ENCODE results near the gene KCND2.

The KCND2 gene

DNA sequence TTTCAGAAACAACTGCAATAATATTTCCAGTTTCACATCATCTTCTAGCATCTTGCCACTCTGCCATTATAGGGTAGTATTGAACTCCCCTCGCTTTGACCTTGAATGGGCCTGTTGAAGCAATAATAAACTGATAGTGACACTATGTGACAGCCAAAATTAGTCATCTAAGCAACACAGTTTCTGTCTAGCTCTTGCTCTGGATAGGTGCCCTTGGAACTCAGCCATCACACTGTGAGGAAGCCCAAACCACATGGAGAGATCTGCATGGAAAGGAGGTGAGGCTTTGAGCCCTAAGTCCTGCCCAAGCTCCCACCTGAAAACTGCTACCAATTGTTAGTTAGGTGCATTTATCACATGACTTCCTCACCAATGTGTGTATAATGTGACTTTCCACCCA lies 18.1 kb upstream of the KCND2 start:
- Histone ChIP-seq H4K20me1 (ENCODE audit: insufficient read depth, low read length) (no peaks in the 10 kb centered on the region), H3K9ac (ENCODE audit: low read length) (no peak overlapping the region), H3K9me2 (ENCODE audit: low read depth, low read length) (peaks cover 5% of the 10 kb centered on the region; the same call in 1 of the 2 replicates), H3F3A (ENCODE audit: insufficient read depth, low read length) (no peaks in the 10 kb centered on the region), H3K4me3 (ENCODE audit: low read depth, low read length, poor library complexity, severe bottlenecking) (no peak overlapping the region), H3K79me2 (ENCODE audit: insufficient read depth, low read length) (no peaks in the 10 kb centered on the region), H3K36me3 (ENCODE audit: insufficient read depth, low read length) (no peaks in the 10 kb centered on the region), H2AFZ (ENCODE audit: low read length) (no peak overlapping the region), H3K4me1 (ENCODE audit: insufficient read depth, low read length, severe bottlenecking) (no peaks in the 10 kb centered on the region), H3K27ac (ENCODE audit: low read depth, low read length, poor library complexity, severe bottlenecking) (no peak overlapping the region), H3K27me3 (ENCODE audit: insufficient read depth, low read length) (no peaks in the 10 kb centered on the region), H3K4me2 (ENCODE audit: low read length) (no peak overlapping the region), H3K9me3 (ENCODE audit: low read length) (no peaks in the 10 kb centered on the region)
- TF ChIP-seq, protein P1, sequence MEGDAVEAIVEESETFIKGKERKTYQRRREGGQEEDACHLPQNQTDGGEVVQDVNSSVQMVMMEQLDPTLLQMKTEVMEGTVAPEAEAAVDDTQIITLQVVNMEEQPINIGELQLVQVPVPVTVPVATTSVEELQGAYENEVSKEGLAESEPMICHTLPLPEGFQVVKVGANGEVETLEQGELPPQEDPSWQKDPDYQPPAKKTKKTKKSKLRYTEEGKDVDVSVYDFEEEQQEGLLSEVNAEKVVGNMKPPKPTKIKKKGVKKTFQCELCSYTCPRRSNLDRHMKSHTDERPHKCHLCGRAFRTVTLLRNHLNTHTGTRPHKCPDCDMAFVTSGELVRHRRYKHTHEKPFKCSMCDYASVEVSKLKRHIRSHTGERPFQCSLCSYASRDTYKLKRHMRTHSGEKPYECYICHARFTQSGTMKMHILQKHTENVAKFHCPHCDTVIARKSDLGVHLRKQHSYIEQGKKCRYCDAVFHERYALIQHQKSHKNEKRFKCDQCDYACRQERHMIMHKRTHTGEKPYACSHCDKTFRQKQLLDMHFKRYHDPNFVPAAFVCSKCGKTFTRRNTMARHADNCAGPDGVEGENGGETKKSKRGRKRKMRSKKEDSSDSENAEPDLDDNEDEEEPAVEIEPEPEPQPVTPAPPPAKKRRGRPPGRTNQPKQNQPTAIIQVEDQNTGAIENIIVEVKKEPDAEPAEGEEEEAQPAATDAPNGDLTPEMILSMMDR (IDR thresholded peaks at IDR 0.05; ENCODE audit: low read length): no peak
- no peak for TF ChIP-seq EZH2 (IDR thresholded peaks at IDR 0.05; ENCODE audit: borderline replicate concordance, low read length)

DNA sequence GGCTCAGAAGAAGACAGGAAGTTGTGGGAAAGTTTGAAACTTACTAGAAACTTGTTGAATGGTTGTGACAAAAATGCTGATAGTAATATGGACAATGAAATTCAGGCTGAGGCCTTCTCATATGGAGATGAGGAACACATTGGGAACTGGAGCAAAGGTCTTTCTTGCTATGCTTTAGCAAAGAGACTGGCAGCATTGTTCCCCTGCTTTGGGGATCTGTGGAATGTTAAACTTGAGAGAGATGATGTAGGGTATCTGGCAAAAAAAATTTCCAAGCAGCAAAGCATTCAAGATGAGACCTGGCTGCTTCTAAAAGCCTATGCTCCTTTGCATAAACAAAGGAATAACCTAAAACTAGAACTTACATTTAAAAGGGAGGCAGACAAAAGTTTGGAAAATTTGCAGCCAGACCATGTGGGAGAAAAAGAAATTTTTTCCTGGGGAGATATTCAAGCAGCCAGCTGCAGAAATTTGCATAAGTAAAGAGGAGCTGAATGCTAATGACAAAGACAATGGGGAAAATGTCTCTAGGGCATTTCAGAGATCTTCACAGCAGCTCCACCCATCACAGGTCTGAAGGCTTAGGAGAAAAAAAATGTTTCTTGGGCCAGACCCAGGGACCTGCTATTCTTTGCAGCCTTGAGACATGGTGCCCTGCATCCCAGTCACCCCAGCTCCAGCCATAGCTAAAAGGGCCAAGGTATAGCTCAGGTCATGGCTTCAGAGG lies 16.5 kb upstream of the KCND2 start:
- Histone ChIP-seq H4K20me1 (ENCODE audit: insufficient read depth, low read length) (no peaks in the 10 kb centered on the region), H3K4me2 (ENCODE audit: low read length) (no peak overlapping the region), H2AFZ (ENCODE audit: low read length) (no peak overlapping the region), H3K9me3 (ENCODE audit: low read length) (no peaks in the 10 kb centered on the region), H3K4me1 (ENCODE audit: insufficient read depth, low read length, severe bottlenecking) (no peaks in the 10 kb centered on the region), H3K9me2 (ENCODE audit: low read depth, low read length) (peaks cover 5% of the 10 kb centered on the region; the same call in 1 of the 2 replicates), H3K27me3 (ENCODE audit: insufficient read depth, low read length) (no peaks in the 10 kb centered on the region), H3K4me3 (ENCODE audit: low read depth, low read length, poor library complexity, severe bottlenecking) (no peak overlapping the region), H3F3A (ENCODE audit: insufficient read depth, low read length) (no peaks in the 10 kb centered on the region), H3K79me2 (ENCODE audit: insufficient read depth, low read length) (no peaks in the 10 kb centered on the region), H3K36me3 (ENCODE audit: insufficient read depth, low read length) (no peaks in the 10 kb centered on the region), H3K9ac (ENCODE audit: low read length) (no peak overlapping the region), H3K27ac (ENCODE audit: low read depth, low read length, poor library complexity, severe bottlenecking) (no peak overlapping the region)
- TF ChIP-seq EZH2 (IDR thresholded peaks at IDR 0.05; ENCODE audit: borderline replicate concordance, low read length): no peak
- TF ChIP-seq, protein P1 (IDR thresholded peaks at IDR 0.05; ENCODE audit: low read length): no peak

DNA sequence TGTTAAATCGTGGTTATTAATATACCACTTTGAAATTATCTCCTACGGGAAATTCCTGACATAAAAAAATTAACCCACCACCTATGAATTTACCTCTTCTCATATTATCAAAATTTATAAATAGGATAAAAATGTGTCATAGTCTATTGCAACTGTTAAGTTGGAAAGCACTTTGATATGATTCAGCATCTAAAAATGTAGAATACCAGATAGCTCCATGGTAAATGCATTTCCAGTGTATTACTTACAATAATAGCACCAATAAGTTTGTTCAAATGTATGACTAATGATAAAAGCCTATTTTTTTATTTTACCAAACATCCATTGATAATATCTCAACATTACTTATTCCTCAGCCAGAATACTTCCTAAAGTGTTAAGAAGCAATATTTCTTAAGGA lies 13.6 kb upstream of the KCND2 start:
- Histone ChIP-seq H3K4me1 (ENCODE audit: insufficient read depth, low read length, severe bottlenecking) (no peaks in the 10 kb centered on the region), H3K27ac (ENCODE audit: low read depth, low read length, poor library complexity, severe bottlenecking) (no peak overlapping the region), H3K36me3 (ENCODE audit: insufficient read depth, low read length) (no peaks in the 10 kb centered on the region), H3K9me3 (ENCODE audit: low read length) (no peaks in the 10 kb centered on the region), H3K4me3 (ENCODE audit: low read depth, low read length, poor library complexity, severe bottlenecking) (no peak overlapping the region), H3K9ac (ENCODE audit: low read length) (no peak overlapping the region), H3K9me2 (ENCODE audit: low read depth, low read length) (peaks cover 5% of the 10 kb centered on the region; the same call in 1 of the 2 replicates), H2AFZ (ENCODE audit: low read length) (no peak overlapping the region), H3K4me2 (ENCODE audit: low read length) (no peak overlapping the region), H4K20me1 (ENCODE audit: insufficient read depth, low read length) (no peaks in the 10 kb centered on the region), H3F3A (ENCODE audit: insufficient read depth, low read length) (no peaks in the 10 kb centered on the region), H3K79me2 (ENCODE audit: insufficient read depth, low read length) (no peaks in the 10 kb centered on the region), H3K27me3 (ENCODE audit: insufficient read depth, low read length) (no peaks in the 10 kb centered on the region)
- no peak for TF ChIP-seq EZH2 (IDR thresholded peaks at IDR 0.05; ENCODE audit: borderline replicate concordance, low read length)
- TF ChIP-seq, protein P1 (IDR thresholded peaks at IDR 0.05; ENCODE audit: low read length): no peak
